Measurements from ENCODE around the gene GRIP2. TPM values are rescaled to one million over a fixed set of nuclear protein-coding genes. Genes with fewer than 3 reads are reported as not detected.

Gene GRIP2
- total and polyA plus RNA-seq, 9 donors, result 1.1 to 19.4 (median 5.4) TPM

DNA sequence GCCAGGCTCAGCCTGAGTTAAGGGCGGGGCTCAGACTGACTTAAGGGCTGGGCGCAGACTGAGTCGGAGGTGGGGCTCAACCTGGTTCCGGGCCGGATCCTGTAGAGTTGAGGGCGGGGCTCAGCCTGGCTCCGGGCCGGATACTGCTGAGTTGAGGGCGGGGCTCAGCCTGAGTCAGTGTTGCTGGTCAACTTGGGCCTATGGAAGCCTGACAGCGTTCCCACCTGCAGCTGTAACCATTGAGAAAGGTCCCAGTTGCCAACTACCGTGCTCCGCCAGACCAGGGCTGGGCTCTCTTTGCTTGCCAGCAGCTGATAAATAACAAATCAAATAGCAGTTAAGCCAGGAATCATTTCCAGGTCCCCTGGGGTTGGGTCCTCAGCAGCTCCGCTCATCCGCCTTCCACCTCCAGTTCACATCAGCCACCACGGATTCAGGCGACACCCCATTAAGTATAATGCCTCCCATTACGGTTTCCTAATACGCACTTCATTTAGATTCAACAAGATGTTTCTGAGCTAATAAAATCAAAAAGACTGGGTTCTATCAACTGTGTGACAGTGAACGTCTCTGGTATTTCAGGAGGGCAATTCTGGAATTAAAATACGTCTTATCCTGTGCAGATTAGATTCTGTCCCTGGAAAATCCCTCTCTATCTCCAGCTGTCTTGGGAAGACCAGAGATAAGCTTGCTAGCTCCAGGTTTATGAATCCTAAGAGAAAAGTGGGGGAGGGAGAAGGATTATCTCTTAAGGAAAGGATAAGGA is 7.3 kb downstream of the GRIP2 start:
- H3K9me3 ChIP-seq, result no peaks in the 10 kb centered on the region
- TF ChIP-seq POLR2A (IDR thresholded peaks at IDR 0.05) (no peak), EP300 (IDR thresholded peaks at IDR 0.05) (no peak)
- TF ChIP-seq, protein P1, sequence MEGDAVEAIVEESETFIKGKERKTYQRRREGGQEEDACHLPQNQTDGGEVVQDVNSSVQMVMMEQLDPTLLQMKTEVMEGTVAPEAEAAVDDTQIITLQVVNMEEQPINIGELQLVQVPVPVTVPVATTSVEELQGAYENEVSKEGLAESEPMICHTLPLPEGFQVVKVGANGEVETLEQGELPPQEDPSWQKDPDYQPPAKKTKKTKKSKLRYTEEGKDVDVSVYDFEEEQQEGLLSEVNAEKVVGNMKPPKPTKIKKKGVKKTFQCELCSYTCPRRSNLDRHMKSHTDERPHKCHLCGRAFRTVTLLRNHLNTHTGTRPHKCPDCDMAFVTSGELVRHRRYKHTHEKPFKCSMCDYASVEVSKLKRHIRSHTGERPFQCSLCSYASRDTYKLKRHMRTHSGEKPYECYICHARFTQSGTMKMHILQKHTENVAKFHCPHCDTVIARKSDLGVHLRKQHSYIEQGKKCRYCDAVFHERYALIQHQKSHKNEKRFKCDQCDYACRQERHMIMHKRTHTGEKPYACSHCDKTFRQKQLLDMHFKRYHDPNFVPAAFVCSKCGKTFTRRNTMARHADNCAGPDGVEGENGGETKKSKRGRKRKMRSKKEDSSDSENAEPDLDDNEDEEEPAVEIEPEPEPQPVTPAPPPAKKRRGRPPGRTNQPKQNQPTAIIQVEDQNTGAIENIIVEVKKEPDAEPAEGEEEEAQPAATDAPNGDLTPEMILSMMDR (IDR thresholded peaks at IDR 0.05), result no peak
- 53 to 60% (median 59%) methylated on average over 20 of the region's 20 CpGs for WGBS, 3 donors
- peaks cover 14% of the 10 kb centered on the region for H3K4me1 ChIP-seq (ENCODE audit: insufficient read depth)
- peak overlapping the region in 1 of 2 donors; percentile 9 for H3K27ac ChIP-seq
- H3K27me3 ChIP-seq, result no peaks in the 10 kb centered on the region
- DNase-seq, result peak in 2 of 5 donors; percentile 48 to 53
- intact Hi-C loops (cut with DNase I), result no loop called here
- H3K4me3 ChIP-seq, result no peak overlapping the region
- H3K36me3 ChIP-seq, result no peaks in the 10 kb centered on the region

DNA sequence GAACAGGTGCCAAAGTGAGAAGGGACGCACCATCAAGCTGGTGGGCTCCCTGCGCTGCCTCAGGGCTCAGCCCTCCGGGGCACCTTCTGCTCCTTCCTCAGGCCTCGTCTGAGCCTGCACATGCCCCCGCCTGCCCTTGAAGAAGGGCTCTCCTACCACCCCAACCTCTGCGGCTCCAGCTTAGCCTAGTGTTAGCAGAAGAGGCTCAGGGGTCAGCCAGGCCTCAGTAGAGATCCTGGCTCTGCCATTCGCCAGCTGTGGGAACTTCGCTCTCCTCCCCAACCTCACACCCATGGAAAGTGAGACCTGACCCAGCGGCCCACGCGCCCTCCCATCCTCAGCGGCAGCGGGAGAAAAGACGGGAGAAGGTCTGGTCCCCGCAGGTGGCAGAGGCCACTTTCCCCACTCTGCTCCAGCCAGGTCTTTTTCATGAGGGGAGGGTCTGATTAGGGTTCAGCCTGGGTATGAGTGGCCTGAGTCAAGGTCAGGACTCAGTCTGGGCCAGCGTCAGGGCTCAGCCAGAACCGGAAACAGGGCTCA is 8.2 kb downstream of the GRIP2 start:
- intact Hi-C loops (cut with DNase I), result no loop called here
- Histone ChIP-seq H3K27ac (no peak overlapping the region), H3K4me1 (ENCODE audit: insufficient read depth) (peaks cover 12% of the 10 kb centered on the region), H3K9me3 (no peaks in the 10 kb centered on the region), H3K4me3 (no peak overlapping the region), H3K36me3 (no peaks in the 10 kb centered on the region), H3K27me3 (no peaks in the 10 kb centered on the region)
- 84 to 88% (median 86%) methylated on average over 17 of the region's 17 CpGs for WGBS, 3 donors
- no peak for DNase-seq
- TF ChIP-seq EP300 (IDR thresholded peaks at IDR 0.05) (no peak), POLR2A (IDR thresholded peaks at IDR 0.05) (no peak)
- TF ChIP-seq, protein P1 (IDR thresholded peaks at IDR 0.05), result no peak

DNA sequence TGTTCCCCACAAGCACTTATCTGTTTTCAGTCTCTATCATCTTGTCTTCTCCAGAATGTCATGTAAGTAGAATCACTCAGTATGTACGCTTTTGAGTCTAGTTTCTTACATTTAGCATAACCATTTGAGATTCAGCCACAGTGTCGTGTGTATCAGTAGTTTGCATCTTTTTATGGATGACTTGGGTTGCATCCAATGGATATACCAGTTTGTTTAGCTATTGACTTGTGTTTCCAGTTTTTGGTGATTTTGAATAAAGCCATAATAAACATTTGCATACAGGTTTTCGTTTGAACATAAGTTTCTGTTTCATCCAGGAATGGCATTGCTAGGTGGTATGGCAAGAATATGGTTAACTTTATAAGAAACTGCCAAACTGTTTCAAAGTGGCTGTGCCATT is 12.1 kb downstream of the GRIP2 start:
- no peaks in the 10 kb centered on the region for H3K27me3 ChIP-seq
- intact Hi-C loops (cut with DNase I), result no loop called here
- no peaks in the 10 kb centered on the region for H3K36me3 ChIP-seq
- TF ChIP-seq EP300 (IDR thresholded peaks at IDR 0.05) (no peak), POLR2A (IDR thresholded peaks at IDR 0.05) (no peak)
- TF ChIP-seq, protein P1 (IDR thresholded peaks at IDR 0.05), result no peak
- no peak overlapping the region for H3K4me3 ChIP-seq
- 85 to 94% (median 90%) methylated on average over 3 of the region's 3 CpGs for WGBS, 3 donors
- no peak overlapping the region for H3K27ac ChIP-seq
- no peaks in the 10 kb centered on the region for H3K9me3 ChIP-seq
- DNase-seq, result no peak
- H3K4me1 ChIP-seq (ENCODE audit: insufficient read depth), result peaks cover 5% of the 10 kb centered on the region

DNA sequence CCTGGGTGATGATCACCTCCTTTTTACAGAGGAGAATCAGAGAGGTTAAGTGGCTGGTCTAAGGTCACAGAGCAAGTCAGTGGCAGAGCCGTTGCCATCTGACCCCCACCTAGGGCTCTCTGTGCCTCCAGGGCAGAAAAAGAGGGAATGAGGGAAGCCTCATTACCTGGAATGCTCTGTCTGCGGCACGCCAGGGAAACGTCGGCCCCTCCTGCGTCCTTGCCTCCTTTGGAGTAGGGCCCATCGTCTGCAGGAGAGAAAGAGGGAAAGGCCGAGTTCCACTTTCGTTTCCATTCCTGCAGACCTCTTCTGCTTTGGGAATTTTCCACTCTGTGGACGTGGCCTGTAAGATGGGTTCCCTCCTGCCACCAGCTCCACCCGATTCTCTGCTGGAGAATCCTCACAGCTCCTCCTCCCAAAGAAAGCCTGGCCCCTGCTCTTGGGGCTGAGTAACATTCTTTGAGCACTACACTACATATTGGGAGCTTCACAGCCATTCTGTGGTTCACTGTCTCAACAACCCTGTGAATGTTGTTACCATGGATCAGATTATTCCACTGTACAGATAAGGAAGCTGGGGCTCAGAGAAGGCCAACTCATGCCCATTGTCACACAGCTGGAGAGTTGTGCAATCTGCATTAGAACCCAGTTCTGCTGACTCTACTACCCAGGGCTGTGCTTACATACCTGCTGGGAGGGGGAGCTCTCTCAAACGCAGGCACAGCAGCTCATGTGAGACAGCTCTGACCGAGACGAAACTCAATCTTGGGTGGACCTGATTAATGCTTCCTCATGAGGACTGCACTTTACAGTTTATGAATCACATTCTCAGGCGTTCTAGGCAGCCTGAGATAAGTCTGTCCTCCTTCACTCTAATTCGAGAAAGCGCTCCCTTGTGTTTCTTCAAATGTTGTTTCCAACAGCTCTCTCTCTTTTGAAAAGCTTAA is 14.2 kb downstream of the GRIP2 start:
- WGBS, 3 donors, result 18 to 28% (median 25%) methylated on average over 17 of the region's 17 CpGs
- peak in 4 of 5 donors; percentile 40 to 48 (median 42) for DNase-seq
- H3K4me1 ChIP-seq (ENCODE audit: insufficient read depth), result no peaks in the 10 kb centered on the region
- H3K4me3 ChIP-seq, result no peak overlapping the region
- peak overlapping the region in 1 of 2 donors; percentile 49 for H3K27ac ChIP-seq
- no peaks in the 10 kb centered on the region for H3K9me3 ChIP-seq
- no peaks in the 10 kb centered on the region for H3K27me3 ChIP-seq
- H3K36me3 ChIP-seq, result no peaks in the 10 kb centered on the region
- intact Hi-C loops (cut with DNase I), result no loop called here
- TF ChIP-seq POLR2A (IDR thresholded peaks at IDR 0.05), result no peak
- TF ChIP-seq EP300 (IDR thresholded peaks at IDR 0.05), result no peak
- TF ChIP-seq, protein P1 (IDR thresholded peaks at IDR 0.05), result no peak

All from ovary (tissue), 9 donors.